ENCODE results near the gene ZNF808.
A peak's percentile ranks its signal among the peaks of the same experiment; 100 is the strongest.
"Not testable (repeated sequence)": the region's sequence is repeated elsewhere in the genome, so short reads cannot be mapped to it uniquely, and the experiment has no call there.

Gene ZNF808

GRCh38 chr19:52522551-52522950, 4.9 kb upstream of the ZNF808 start:
- DNase-seq (ENCODE audit: low spot score) = no peak
- no peak for TF ChIP-seq CTCF (IDR thresholded peaks at IDR 0.05; ENCODE audit: borderline replicate concordance, control extremely low read depth, extremely low read depth, insufficient read depth, missing control alignments)
- in situ Hi-C loops (cut with MboI; ENCODE audit: low sequenced_read_pairs, unreplicated experiment) = no loop called here

GRCh38 chr19:52524086-52524485, 3.4 kb upstream of the ZNF808 start:
- no peak for TF ChIP-seq CTCF (IDR thresholded peaks at IDR 0.05; ENCODE audit: borderline replicate concordance, control extremely low read depth, extremely low read depth, insufficient read depth, missing control alignments)
- in situ Hi-C loops (cut with MboI; ENCODE audit: low sequenced_read_pairs, unreplicated experiment) = no loop called here
- no peak for DNase-seq (ENCODE audit: low spot score)

- in situ Hi-C loops (cut with MboI; ENCODE audit: low sequenced_read_pairs, unreplicated experiment) = no loop called here
- DNase-seq (ENCODE audit: low spot score) = no peak
- no peak for TF ChIP-seq CTCF (IDR thresholded peaks at IDR 0.05; ENCODE audit: borderline replicate concordance, control extremely low read depth, extremely low read depth, insufficient read depth, missing control alignments)
Measured at GRCh38 chr19:52527956-52528351, 486 bp downstream of the ZNF808 start.

- in situ Hi-C loops (cut with MboI; ENCODE audit: low sequenced_read_pairs, unreplicated experiment) = no loop called here
- DNase-seq (ENCODE audit: low spot score) = no peak
- TF ChIP-seq CTCF (IDR thresholded peaks at IDR 0.05; ENCODE audit: borderline replicate concordance, control extremely low read depth, extremely low read depth, insufficient read depth, missing control alignments) = no peak
Measured at GRCh38 chr19:52532480-52532879, 5.0 kb downstream of the ZNF808 start.

- no peak for DNase-seq (ENCODE audit: low spot score)
- TF ChIP-seq CTCF (IDR thresholded peaks at IDR 0.05; ENCODE audit: borderline replicate concordance, control extremely low read depth, extremely low read depth, insufficient read depth, missing control alignments) = no peak
- in situ Hi-C loops (cut with MboI; ENCODE audit: low sequenced_read_pairs, unreplicated experiment) = no loop called here
Measured at GRCh38 chr19:52533901-52534300, 6.4 kb downstream of the ZNF808 start.

GRCh38 chr19:52535385-52535770, 7.9 kb downstream of the ZNF808 start:
- in situ Hi-C loops (cut with MboI; ENCODE audit: low sequenced_read_pairs, unreplicated experiment); DNase-seq (ENCODE audit: low spot score): not testable (repeated sequence)

- in situ Hi-C loops (cut with MboI; ENCODE audit: low sequenced_read_pairs, unreplicated experiment) = no loop called here
- DNase-seq (ENCODE audit: low spot score) = peak; percentile 81
- no peak for TF ChIP-seq CTCF (IDR thresholded peaks at IDR 0.05; ENCODE audit: borderline replicate concordance, control extremely low read depth, extremely low read depth, insufficient read depth, missing control alignments)
Measured at GRCh38 chr19:52535771-52536447, 8.4 kb downstream of the ZNF808 start.
